Choroid plexus epithelial cell (primary cell): ENCODE results near the gene ATP10B.

Experiments used
- DNase-seq: peaks from one replicate; pipeline ENCODE4 v3.0.0-alpha.2; 2010; ENCODE audit warnings: low read depth
- H3K4me3 ChIP-seq: 2 replicates; pipeline ENCODE4 v1.5.1; 2011; ENCODE audit warnings: low read depth, mild to moderate bottlenecking, control low read depth, low read length, moderate library complexity
- CTCF ChIP-seq: conservative IDR thresholded peaks from 2 replicates; pipeline ENCODE4 v1.5.1; 2011; ENCODE audit warnings: low read depth, mild to moderate bottlenecking, control low read depth, inconsistent platforms, low read length, moderate library complexity

ATP10B gene

DNA sequence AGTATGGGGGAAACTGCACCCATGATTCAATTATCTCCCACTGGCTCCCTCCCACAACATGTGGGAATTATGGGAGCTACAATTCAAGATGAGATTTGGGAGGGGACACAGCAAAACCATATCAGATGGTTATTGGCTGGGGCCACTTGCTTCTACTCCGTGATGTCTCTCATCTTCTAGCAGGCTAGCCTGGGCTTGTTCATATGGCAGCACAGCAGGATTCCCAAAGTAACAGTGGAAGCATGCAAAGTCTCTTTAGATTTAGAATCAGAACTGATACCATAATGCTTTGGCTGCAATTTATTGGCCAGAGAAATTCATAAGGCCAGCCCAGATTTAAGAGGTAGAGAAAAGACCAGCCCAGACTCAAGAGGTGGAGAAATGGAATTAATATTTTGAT, 304.1 kb downstream of the ATP10B start:
- DNase-seq = no peak
- TF ChIP-seq CTCF = no peak
- H3K4me3 ChIP-seq = no peak overlapping the region

- TF ChIP-seq CTCF = no peak
- no peak for DNase-seq
- no peak overlapping the region for H3K4me3 ChIP-seq
Observed at GRCh38 chr5:160547061-160547460, 304.9 kb downstream of the ATP10B start.

- TF ChIP-seq CTCF = no peak
- H3K4me3 ChIP-seq = no peak overlapping the region
- DNase-seq = no peak
Observed at GRCh38 chr5:160545832-160546231, 306.2 kb downstream of the ATP10B start.

- DNase-seq = no peak
- no peak overlapping the region for H3K4me3 ChIP-seq
- TF ChIP-seq CTCF = no peak
Observed at GRCh38 chr5:160543395-160543794, 308.6 kb downstream of the ATP10B start.

- no peak for TF ChIP-seq CTCF
- no peak overlapping the region for H3K4me3 ChIP-seq
- no peak for DNase-seq
Observed at GRCh38 chr5:160542840-160543239, 309.2 kb downstream of the ATP10B start.

DNA sequence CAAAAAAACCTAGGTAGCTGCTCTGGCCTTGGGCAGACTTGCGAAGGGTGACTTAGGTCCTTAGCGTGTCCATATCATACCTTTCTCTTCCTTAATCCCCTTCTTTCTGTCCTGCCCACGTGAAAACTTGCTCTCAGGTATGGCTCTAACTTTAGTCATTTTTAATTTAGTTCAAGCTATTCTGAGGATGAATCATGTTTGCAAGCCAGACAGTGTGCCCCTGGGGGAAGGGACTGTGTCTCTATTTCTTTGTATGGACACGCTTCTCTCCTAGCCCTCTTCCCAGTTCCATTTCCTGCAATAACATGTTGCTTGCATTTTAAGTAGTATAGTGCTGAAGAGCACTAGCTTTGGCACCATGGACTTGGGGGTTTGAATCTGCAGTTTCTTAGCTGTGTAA, 309.7 kb downstream of the ATP10B start:
- no peak for DNase-seq
- no peak for TF ChIP-seq CTCF
- no peak overlapping the region for H3K4me3 ChIP-seq

- DNase-seq = no peak
- no peak for TF ChIP-seq CTCF
- no peak overlapping the region for H3K4me3 ChIP-seq
Observed at GRCh38 chr5:160539431-160539830, 312.6 kb downstream of the ATP10B start.
